ENCODE results near the gene ART4. TPM values are rescaled to one million over a fixed set of nuclear protein-coding genes. Genes with fewer than 3 reads are reported as not detected.

Gene ART4
- polyA plus RNA-seq, 1 donor from 2014 or later = not detected

- H3K4me3 ChIP-seq (ENCODE audit: low read length) = no peak overlapping the region
- no peaks in the 10 kb centered on the region for H3F3A ChIP-seq (ENCODE audit: insufficient read depth, low read length, poor library complexity, severe bottlenecking)
- H3K27me3 ChIP-seq (ENCODE audit: insufficient read depth, low read depth, low read length) = no peaks in the 10 kb centered on the region
- no peaks in the 10 kb centered on the region for H3K9me2 ChIP-seq (ENCODE audit: insufficient read depth, low read length)
- no peaks in the 10 kb centered on the region for H3K9me3 ChIP-seq (ENCODE audit: low read length)
- no peak overlapping the region for H3K27ac ChIP-seq (ENCODE audit: low read length)
- no peaks in the 10 kb centered on the region for H3K79me2 ChIP-seq (replicated peaks; ENCODE audit: insufficient read depth, low read length)
- no peak overlapping the region for H2AFZ ChIP-seq (ENCODE audit: low read depth, low read length)
- no peak overlapping the region for H3K9ac ChIP-seq (ENCODE audit: low read length)
- H4K20me1 ChIP-seq (ENCODE audit: insufficient read depth) = no peaks in the 10 kb centered on the region
- no peak overlapping the region for H3K4me2 ChIP-seq (ENCODE audit: low read length)
- H3K36me3 ChIP-seq (ENCODE audit: insufficient read depth, low read length) = no peaks in the 10 kb centered on the region
- TF ChIP-seq POLR2AphosphoS5 (IDR thresholded peaks at IDR 0.05) = no peak
- TF ChIP-seq REST (IDR thresholded peaks at IDR 0.05; ENCODE audit: borderline replicate concordance) = no peak
- no peak for TF ChIP-seq EP300 (conservative IDR thresholded peaks at IDR 0.05; ENCODE audit: poor library complexity, severe bottlenecking)
- TF ChIP-seq MXI1 (conservative IDR thresholded peaks at IDR 0.05; ENCODE audit: poor library complexity, severe bottlenecking) = no peak
- TF ChIP-seq RAD21 (conservative IDR thresholded peaks at IDR 0.05) = no peak
- TF ChIP-seq SMC3 (conservative IDR thresholded peaks at IDR 0.05; ENCODE audit: poor library complexity) = no peak
- TF ChIP-seq EZH2 (IDR thresholded peaks at IDR 0.05; ENCODE audit: borderline replicate concordance, insufficient read depth, low read length, poor library complexity, severe bottlenecking) = no peak
- TF ChIP-seq TAF1 (IDR thresholded peaks at IDR 0.05; ENCODE audit: low read depth) = no peak
- TF ChIP-seq CTCF (IDR thresholded peaks at IDR 0.05; ENCODE audit: poor library complexity, severe bottlenecking) = no peak
These were observed 1.0 kb downstream of the ART4 start for GRCh38 chr12:14842315-14842714.

GRCh38 chr12:14841761-14842160 lies 1.6 kb downstream of the ART4 start:
- H3K9ac ChIP-seq (ENCODE audit: low read length) = no peak overlapping the region
- no peaks in the 10 kb centered on the region for H3K36me3 ChIP-seq (ENCODE audit: insufficient read depth, low read length)
- H3K79me2 ChIP-seq (replicated peaks; ENCODE audit: insufficient read depth, low read length) = no peaks in the 10 kb centered on the region
- no peak overlapping the region for H3K27ac ChIP-seq (ENCODE audit: low read length)
- H3K9me2 ChIP-seq (ENCODE audit: insufficient read depth, low read length) = no peaks in the 10 kb centered on the region
- H3K4me3 ChIP-seq (ENCODE audit: low read length) = no peak overlapping the region
- no peaks in the 10 kb centered on the region for H4K20me1 ChIP-seq (ENCODE audit: insufficient read depth)
- no peaks in the 10 kb centered on the region for H3F3A ChIP-seq (ENCODE audit: insufficient read depth, low read length, poor library complexity, severe bottlenecking)
- no peak for TF ChIP-seq POLR2AphosphoS5 (IDR thresholded peaks at IDR 0.05)
- no peak for TF ChIP-seq EP300 (conservative IDR thresholded peaks at IDR 0.05; ENCODE audit: poor library complexity, severe bottlenecking)
- no peaks in the 10 kb centered on the region for H3K27me3 ChIP-seq (ENCODE audit: insufficient read depth, low read depth, low read length)
- no peaks in the 10 kb centered on the region for H3K9me3 ChIP-seq (ENCODE audit: low read length)
- no peak overlapping the region for H3K4me2 ChIP-seq (ENCODE audit: low read length)
- H2AFZ ChIP-seq (ENCODE audit: low read depth, low read length) = no peak overlapping the region

GRCh38 chr12:14840616-14841015 lies 2.7 kb downstream of the ART4 start:
- H3K79me2 ChIP-seq (replicated peaks; ENCODE audit: insufficient read depth, low read length) = no peaks in the 10 kb centered on the region
- no peaks in the 10 kb centered on the region for H4K20me1 ChIP-seq (ENCODE audit: insufficient read depth)
- H3K4me2 ChIP-seq (ENCODE audit: low read length) = no peak overlapping the region
- no peaks in the 10 kb centered on the region for H3F3A ChIP-seq (ENCODE audit: insufficient read depth, low read length, poor library complexity, severe bottlenecking)
- H3K4me3 ChIP-seq (ENCODE audit: low read length) = no peak overlapping the region
- no peaks in the 10 kb centered on the region for H3K27me3 ChIP-seq (ENCODE audit: insufficient read depth, low read depth, low read length)
- H3K9me3 ChIP-seq (ENCODE audit: low read length) = no peaks in the 10 kb centered on the region
- H2AFZ ChIP-seq (ENCODE audit: low read depth, low read length) = no peak overlapping the region
- no peaks in the 10 kb centered on the region for H3K9me2 ChIP-seq (ENCODE audit: insufficient read depth, low read length)
- H3K27ac ChIP-seq (ENCODE audit: low read length) = no peak overlapping the region
- TF ChIP-seq EP300 (conservative IDR thresholded peaks at IDR 0.05; ENCODE audit: poor library complexity, severe bottlenecking) (no peak), SMC3 (conservative IDR thresholded peaks at IDR 0.05; ENCODE audit: poor library complexity) (no peak), TAF1 (IDR thresholded peaks at IDR 0.05; ENCODE audit: low read depth) (no peak), POLR2AphosphoS5 (IDR thresholded peaks at IDR 0.05) (no peak), REST (IDR thresholded peaks at IDR 0.05; ENCODE audit: borderline replicate concordance) (no peak), MXI1 (conservative IDR thresholded peaks at IDR 0.05; ENCODE audit: poor library complexity, severe bottlenecking) (no peak), CTCF (IDR thresholded peaks at IDR 0.05; ENCODE audit: poor library complexity, severe bottlenecking) (no peak), EZH2 (IDR thresholded peaks at IDR 0.05; ENCODE audit: borderline replicate concordance, insufficient read depth, low read length, poor library complexity, severe bottlenecking) (no peak), RAD21 (conservative IDR thresholded peaks at IDR 0.05) (no peak)
- H3K9ac ChIP-seq (ENCODE audit: low read length) = no peak overlapping the region
- no peaks in the 10 kb centered on the region for H3K36me3 ChIP-seq (ENCODE audit: insufficient read depth, low read length)

Measured in neural cell (in vitro differentiated cells).